GM19452 (cell line): ENCODE measurements around the gene SSTR5.
"Not testable (repeated sequence)": the region's sequence is repeated elsewhere in the genome, so short reads cannot be mapped to it uniquely, and the experiment has no call there.

ENCODE experiments used
- ATAC-seq: cut with Tn5 transposase; IDR thresholded peaks from one replicate; pipeline ENCODE4 v1.9.1; 2021; ENCODE audit not compliant: unreplicated experiment

SSTR5 gene

GRCh38 chr16:1073262-1073558 lies 663 bp downstream of the SSTR5 start:
- no peak for ATAC-seq

DNA sequence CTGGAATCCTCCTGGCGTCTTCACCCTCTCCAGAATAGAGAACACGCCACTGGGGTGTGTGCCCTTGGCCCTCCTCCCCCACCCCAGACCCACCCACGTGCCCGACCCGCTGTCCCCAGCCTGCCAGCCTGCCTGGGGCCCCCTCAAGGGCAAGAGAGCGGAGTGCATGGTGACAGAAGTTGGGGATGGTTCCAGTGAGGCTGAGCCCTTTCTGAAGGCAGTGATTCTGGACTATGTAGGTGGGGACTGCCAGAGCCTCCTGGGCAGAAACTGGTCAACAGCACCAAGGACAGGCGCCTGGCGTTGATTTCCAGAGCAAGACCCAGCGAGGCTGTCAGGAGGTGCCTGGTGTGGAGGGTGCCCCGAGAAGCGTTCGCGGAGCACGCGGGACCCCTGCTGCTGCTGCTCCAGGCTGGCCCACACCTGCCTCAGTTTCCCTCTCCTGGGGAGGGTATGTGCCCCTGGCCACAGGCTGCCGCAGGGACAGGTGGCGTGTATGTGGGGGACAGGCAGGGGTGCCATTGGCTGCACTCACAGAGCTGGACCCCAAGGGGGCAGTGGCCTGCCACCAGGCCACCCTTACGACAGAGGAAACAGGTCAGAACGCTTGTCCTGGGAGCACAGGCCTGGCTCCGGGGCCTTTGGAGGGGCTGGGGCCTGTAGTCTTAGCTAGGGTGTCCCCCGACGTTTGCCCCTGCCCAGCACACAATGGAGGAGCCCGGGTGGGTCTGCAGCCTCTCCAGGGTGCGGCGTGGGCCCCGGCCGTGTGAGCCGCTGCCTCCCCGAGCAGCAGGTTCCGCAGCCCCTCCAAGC lies 1.2 kb downstream of the SSTR5 start:
- no peak for ATAC-seq

GRCh38 chr16:1074379-1074649 lies 1.8 kb downstream of the SSTR5 start:
- ATAC-seq = no peak

- ATAC-seq = no peak
Observed at GRCh38 chr16:1075546-1075945, 3.0 kb downstream of the SSTR5 start.

GRCh38 chr16:1076801-1077576 lies 4.4 kb downstream of the SSTR5 start:
- no peak for ATAC-seq

GRCh38 chr16:1077877-1078578 lies 5.5 kb downstream of the SSTR5 start:
- ATAC-seq = no peak

DNA sequence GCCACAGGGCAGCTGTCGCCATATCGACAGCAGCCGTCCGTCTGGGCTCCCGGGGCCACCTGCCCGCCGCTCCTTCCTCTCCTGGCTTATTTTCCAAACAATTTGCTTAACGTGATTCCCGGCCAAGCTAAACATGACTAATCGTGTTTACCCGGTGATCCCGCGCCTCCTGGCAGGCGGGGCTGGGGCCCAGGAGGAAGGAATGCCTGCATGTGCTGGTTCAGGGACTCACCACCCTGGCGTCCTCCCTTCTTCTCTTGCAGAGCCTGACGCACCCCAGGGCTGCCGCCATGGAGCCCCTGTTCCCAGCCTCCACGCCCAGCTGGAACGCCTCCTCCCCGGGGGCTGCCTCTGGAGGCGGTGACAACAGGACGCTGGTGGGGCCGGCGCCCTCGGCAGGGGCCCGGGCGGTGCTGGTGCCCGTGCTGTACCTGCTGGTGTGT lies 6.1 kb downstream of the SSTR5 start:
- ATAC-seq = no peak

DNA sequence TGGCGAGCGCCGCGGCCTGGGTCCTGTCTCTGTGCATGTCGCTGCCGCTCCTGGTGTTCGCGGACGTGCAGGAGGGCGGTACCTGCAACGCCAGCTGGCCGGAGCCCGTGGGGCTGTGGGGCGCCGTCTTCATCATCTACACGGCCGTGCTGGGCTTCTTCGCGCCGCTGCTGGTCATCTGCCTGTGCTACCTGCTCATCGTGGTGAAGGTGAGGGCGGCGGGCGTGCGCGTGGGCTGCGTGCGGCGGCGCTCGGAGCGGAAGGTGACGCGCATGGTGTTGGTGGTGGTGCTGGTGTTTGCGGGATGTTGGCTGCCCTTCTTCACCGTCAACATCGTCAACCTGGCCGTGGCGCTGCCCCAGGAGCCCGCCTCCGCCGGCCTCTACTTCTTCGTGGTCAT lies 6.8 kb downstream of the SSTR5 start:
- ATAC-seq = no peak

DNA sequence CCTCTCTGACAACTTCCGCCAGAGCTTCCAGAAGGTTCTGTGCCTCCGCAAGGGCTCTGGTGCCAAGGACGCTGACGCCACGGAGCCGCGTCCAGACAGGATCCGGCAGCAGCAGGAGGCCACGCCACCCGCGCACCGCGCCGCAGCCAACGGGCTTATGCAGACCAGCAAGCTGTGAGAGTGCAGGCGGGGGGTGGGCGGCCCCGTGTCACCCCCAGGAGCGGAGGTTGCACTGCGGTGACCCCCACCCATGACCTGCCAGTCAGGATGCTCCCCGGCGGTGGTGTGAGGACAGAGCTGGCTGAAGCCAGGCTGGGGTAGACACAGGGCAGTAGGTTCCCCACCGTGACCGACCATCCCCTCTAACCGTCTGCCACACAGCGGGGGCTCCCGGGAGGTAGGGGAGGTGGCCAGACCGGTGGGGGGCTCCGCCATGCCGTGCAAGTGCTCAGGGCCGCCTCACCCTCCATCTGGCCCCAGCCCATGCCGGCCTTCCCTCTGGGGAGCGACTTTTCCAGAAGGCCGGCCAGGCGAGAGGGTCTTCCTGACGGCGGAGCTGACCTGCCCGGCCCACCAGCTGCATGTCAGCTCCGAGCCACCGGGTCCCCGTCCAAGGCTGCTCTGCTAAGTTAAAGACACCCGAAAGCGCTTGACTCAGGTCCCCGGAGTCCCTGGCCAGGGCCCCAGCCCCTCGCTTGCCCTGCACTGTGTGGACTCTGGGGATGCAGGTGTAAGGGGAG lies 7.4 kb downstream of the SSTR5 start:
- no peak for ATAC-seq

GRCh38 chr16:1080801-1081733 lies 8.5 kb downstream of the SSTR5 start:
- ATAC-seq = no peak

- no peak for ATAC-seq
Observed at GRCh38 chr16:1081734-1082265, 9.3 kb downstream of the SSTR5 start.

DNA sequence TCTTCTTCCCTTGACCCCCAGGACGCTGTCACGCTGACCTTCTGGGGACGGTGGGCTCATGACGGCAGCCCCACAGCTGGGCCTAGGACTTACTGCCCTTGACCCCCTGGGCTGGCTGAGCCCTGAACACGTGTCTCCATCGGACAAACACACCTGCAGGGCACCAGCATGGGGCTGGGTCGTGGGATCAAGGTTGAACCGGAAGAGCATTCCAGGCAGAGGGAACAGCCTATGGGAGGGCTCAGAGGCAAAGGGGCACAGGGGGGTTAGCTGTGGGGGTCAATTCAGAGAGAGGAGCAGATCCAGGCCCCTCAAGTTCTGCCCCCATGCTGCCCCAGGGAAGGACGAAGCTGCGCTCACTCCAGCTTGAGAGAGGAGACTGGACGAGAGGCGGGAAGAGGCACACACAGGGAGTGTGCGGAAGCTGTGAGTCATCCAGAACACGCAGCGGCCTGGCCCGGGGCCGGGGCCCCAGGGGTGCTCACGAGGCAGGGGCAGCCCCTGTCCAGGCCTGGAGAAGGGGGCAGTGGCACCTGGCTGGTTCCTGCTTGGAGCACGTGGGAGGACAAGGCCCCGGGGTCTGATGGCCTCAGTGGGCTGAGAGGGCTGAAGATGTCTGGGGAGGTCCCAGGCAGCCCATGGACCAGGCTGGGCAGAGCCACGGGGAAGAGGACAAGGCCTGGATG lies 9.9 kb downstream of the SSTR5 start:
- no peak for ATAC-seq

DNA sequence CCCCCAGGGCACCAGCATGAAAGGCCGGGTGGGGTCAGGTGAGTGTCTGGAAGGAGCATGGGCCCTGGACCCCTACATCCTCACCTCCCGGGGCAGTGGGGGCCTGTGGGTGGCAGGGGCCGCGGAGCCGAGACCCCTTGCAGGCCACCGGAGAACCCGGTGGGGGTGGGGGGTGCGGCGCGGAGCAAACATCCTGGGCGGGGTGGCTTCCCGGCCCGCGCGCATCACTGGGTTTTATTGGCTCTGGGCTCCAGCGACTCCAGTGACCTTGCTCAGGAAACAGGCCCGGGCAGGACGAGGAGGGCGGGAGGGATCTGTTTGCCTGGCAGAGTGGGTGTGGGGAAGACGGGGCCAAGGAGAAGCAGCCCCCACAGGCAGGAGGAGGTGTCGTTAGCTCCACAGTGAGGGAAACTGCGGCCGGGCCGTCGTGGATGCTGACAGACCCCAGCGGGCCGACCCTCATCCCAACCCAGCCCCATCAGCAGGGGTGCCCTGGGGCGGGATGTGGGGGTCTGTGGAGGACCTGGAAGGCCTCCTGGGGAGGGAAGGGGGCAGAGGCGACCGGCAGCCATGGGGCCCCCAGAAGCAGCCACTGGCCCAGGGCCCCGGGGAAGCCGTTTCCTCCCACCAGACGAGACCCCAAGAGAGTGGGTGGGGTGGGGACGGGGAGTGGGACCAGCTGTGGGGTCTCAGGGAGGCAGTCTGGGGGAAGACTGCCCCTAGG lies 10.6 kb downstream of the SSTR5 start:
- ATAC-seq = no peak

DNA sequence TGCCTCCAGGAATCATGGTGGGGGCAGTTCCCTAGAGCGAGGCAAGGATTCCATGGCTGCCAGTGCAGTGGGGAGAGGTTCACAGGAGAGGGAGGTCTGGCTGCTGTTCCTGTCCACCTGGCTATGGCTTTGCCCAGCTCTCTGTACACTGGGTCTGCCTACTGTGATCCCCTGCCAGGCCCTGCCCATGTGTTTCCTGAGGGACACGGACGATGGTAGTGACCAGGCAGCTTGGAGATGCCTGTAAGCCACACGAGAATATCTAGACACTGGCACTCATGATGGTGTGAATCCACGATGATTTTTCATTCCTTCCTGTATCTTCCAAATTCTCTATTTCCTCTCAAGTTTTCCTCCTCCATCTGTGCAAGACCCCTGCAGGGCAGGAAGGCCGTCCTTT lies 12.4 kb downstream of the SSTR5 start:
- ATAC-seq = no peak

DNA sequence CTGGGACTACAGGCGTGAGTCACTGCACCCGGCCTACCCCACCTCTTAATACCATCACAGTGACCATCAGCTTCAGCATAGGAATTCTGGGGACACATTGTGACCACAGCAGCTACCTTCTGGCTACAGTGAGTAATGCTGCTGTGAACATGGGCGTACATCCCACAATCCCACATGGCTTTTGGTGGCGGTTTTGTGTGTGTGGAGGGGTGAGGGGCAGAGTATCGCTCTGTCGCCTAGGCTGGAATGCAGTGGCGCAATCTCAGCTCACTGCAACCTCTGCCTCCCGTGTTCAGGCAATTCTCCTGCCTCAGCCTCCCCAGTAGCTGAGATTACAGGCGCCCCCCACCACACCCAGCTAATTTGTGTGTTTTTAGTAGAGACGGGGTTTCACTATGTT lies 13.9 kb downstream of the SSTR5 start:
- not testable (repeated sequence) for ATAC-seq

GRCh38 chr16:1088295-1089170 lies 16.0 kb downstream of the SSTR5 start:
- no peak for ATAC-seq

DNA sequence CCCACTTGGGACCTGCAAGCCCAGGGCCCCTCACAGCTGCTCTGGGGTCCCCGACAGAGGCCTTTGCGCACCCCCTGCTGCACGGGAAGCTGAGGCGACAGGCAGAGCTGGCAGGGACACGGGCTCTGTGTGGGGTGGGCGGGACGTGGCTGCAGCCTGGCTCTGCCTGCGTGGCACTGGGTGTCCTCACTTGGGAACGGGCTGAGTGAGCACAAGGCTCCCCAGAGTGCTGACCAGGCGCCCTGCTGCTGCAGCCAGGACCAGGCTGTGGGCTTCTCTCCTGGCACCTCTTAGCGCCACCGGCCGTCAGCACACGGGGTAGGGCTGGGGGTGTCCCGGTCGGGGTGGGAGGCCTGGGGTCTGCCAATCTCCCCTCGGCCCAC lies 16.9 kb downstream of the SSTR5 start:
- no peak for ATAC-seq
